Measurements from ENCODE around the gene STK25.

GRCh38 chr2:241509155-241509784 lies 886 bp upstream of the STK25 start:
- TF ChIP-seq, protein P1, sequence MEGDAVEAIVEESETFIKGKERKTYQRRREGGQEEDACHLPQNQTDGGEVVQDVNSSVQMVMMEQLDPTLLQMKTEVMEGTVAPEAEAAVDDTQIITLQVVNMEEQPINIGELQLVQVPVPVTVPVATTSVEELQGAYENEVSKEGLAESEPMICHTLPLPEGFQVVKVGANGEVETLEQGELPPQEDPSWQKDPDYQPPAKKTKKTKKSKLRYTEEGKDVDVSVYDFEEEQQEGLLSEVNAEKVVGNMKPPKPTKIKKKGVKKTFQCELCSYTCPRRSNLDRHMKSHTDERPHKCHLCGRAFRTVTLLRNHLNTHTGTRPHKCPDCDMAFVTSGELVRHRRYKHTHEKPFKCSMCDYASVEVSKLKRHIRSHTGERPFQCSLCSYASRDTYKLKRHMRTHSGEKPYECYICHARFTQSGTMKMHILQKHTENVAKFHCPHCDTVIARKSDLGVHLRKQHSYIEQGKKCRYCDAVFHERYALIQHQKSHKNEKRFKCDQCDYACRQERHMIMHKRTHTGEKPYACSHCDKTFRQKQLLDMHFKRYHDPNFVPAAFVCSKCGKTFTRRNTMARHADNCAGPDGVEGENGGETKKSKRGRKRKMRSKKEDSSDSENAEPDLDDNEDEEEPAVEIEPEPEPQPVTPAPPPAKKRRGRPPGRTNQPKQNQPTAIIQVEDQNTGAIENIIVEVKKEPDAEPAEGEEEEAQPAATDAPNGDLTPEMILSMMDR (conservative IDR thresholded peaks at IDR 0.05 in 1 of 2, IDR thresholded peaks at IDR 0.05 in 1 of 2; ENCODE audit: low read depth in 1 of 2, low read length in 2 of 2), result no peak
- no peak for TF ChIP-seq EZH2 (IDR thresholded peaks at IDR 0.05; ENCODE audit: low read length, missing control alignments)

Data from fibroblast of lung (primary cell).